ENCODE results near the gene CRELD1. TPM values are rescaled to one million over a fixed set of nuclear protein-coding genes. Genes with fewer than 3 reads are reported as not detected.

CRELD1 gene
- total and polyA plus RNA-seq, 2 of the 13 experiments (the other 11 are each of a cell fraction or from before 2014, with no cell fraction given): 27.1 to 61.9 TPM

GRCh38 chr3:9897408-9898372 lies 35.9 kb upstream of the CRELD1 start (continued):
- TF ChIP-seq ATF5 (CRISPR knock-in tag; IDR thresholded peaks at IDR 0.05; ENCODE audit: low read depth) (peak; percentile 26; the same call in 1 of the 2 replicates), DDIT3 (CRISPR knock-in tag; IDR thresholded peaks at IDR 0.05) (no peak), ZNF274 (CRISPR knock-in tag; IDR thresholded peaks at IDR 0.05) (no peak), FOXK1 (CRISPR knock-in tag; IDR thresholded peaks at IDR 0.05; ENCODE audit: borderline replicate concordance, low read depth) (peak; percentile 81; the same call in 1 of the 2 replicates), ZNF891 (CRISPR knock-in tag; IDR thresholded peaks at IDR 0.05) (no peak), ZNF652 (CRISPR knock-in tag; IDR thresholded peaks at IDR 0.05; ENCODE audit: borderline replicate concordance, low read depth) (no peak; the same call in 1 of the 2 replicates), ZNF746 (CRISPR knock-in tag; IDR thresholded peaks at IDR 0.05) (peak; percentile 21; the same call in 1 of the 2 replicates), CREB1 (IDR thresholded peaks at IDR 0.05) (peak; percentile 50), CREB1 (CRISPR knock-in tag; IDR thresholded peaks at IDR 0.05) (no peak; the same call in none of the 2 replicates), MLLT10 (CRISPR knock-in tag; IDR thresholded peaks at IDR 0.05) (no peak), HNF4A (CRISPR knock-in tag; IDR thresholded peaks at IDR 0.05) (peak; percentile 72), RFX1 (IDR thresholded peaks at IDR 0.05) (no peak; the same call in 1 of the 2 replicates), SYNCRIP (IDR thresholded peaks at IDR 0.05; ENCODE audit: insufficient read depth, low read depth, low read length) (no peak), ARID2 (CRISPR knock-in tag; IDR thresholded peaks at IDR 0.05; ENCODE audit: borderline replicate concordance) (no peak; the same call in 1 of the 2 replicates), DRAP1 (CRISPR knock-in tag; IDR thresholded peaks at IDR 0.05) (peak; percentile 53; the same call in 1 of the 2 replicates), ZNF574 (CRISPR knock-in tag; IDR thresholded peaks at IDR 0.05) (peak; percentile 80), ELK4 (CRISPR knock-in tag; IDR thresholded peaks at IDR 0.05; ENCODE audit: borderline replicate concordance) (no peak), ZNF567 (CRISPR knock-in tag; IDR thresholded peaks at IDR 0.05; ENCODE audit: borderline replicate concordance) (no peak), MED13 (CRISPR knock-in tag; IDR thresholded peaks at IDR 0.05) (no peak), CC2D1A (CRISPR knock-in tag; IDR thresholded peaks at IDR 0.05) (no peak), TAF1 (CRISPR knock-in tag; IDR thresholded peaks at IDR 0.05) (peak; percentile 58), SIN3B (IDR thresholded peaks at IDR 0.05; ENCODE audit: low read length) (no peak), ARNT (IDR thresholded peaks at IDR 0.05) (no peak), HNF1B (CRISPR knock-in tag; IDR thresholded peaks at IDR 0.05) (peak; percentile 95)
